Skeletal muscle tissue (tissue), 5 donors: Measurements from ENCODE around the gene PARP3. TPM values are rescaled to one million over a fixed set of nuclear protein-coding genes. Genes with fewer than 3 reads are reported as not detected.

Experiments
- H3K27ac ChIP-seq: one replicate; pipeline ENCODE4 v1.7.0; 2013; ENCODE audit warnings: mild to moderate bottlenecking, low read depth, low read length, inconsistent platforms
- H3K27me3 ChIP-seq, 3 donors: one replicate each; pipeline ENCODE4 v1.7.0; 2013; ENCODE audit warnings: low read length in 3 of 3; ENCODE audit not compliant: control insufficient read depth in 3 of 3, insufficient read depth in 3 of 3
- H3K36me3 ChIP-seq, 3 donors: one replicate each; pipeline ENCODE4 v1.7.0; 2013; ENCODE audit warnings: low read length in 3 of 3; ENCODE audit not compliant: control insufficient read depth in 3 of 3, insufficient read depth in 3 of 3
- H3K4me1 ChIP-seq, 3 donors: one replicate each; pipeline ENCODE4 v1.7.0; 2013; ENCODE audit warnings: low read length in 3 of 3, mild to moderate bottlenecking in 3 of 3; ENCODE audit not compliant: control insufficient read depth in 3 of 3, insufficient read depth in 3 of 3
- H3K4me3 ChIP-seq, 3 donors: one replicate each; pipeline ENCODE4 v1.7.0; 2013; ENCODE audit warnings: low read length in 3 of 3
- H3K9ac ChIP-seq, 3 donors: one replicate each; pipeline ENCODE4 v1.7.0; 2013; ENCODE audit warnings: low read length in 3 of 3, mild to moderate bottlenecking in 3 of 3, moderate library complexity in 2 of 3, low read depth in 1 of 3
- H3K9me3 ChIP-seq, 3 donors: one replicate each; pipeline ENCODE4 v1.7.0; 2013; ENCODE audit warnings: low read length in 3 of 3; ENCODE audit not compliant: control insufficient read depth in 3 of 3
- small RNA-seq: library from RNA; depleted of rRNA; stranded (forward); fragments of <200 nt; gene quantifications from one replicate; pipeline ENCODE3, GENCODE V24; 2014
- total RNA-seq: library from RNA; depleted of rRNA; stranded (reverse); fragments of >200 nt; gene quantifications from one replicate; pipeline ENCODE4 v1.2.3, GENCODE V29; 2014
- donor health status: Osteomylitis.

The PARP3 gene
- total RNA-seq, 1 donor from 2014 or later: 6.3 TPM

- Histone ChIP-seq H3K36me3 (peaks cover 18 to 24% (median 22%) of the 10 kb centered on the region in 3 donors), H3K4me3 (peak overlapping the region in 2 of 3 donors; percentile 86 to 96), H3K9me3 (no peaks in the 10 kb centered on the region), H3K9ac (peak overlapping the region; percentile 93 to 99 (median 98)), H3K27ac (no peak overlapping the region), H3K27me3 (no peaks in the 10 kb centered on the region), H3K4me1 (peaks cover 15 to 34% (median 25%) of the 10 kb centered on the region in 3 donors)
These were observed 52.4 kb downstream of the PARP3 start for GRCh38 chr3:51994530-51994929.

DNA sequence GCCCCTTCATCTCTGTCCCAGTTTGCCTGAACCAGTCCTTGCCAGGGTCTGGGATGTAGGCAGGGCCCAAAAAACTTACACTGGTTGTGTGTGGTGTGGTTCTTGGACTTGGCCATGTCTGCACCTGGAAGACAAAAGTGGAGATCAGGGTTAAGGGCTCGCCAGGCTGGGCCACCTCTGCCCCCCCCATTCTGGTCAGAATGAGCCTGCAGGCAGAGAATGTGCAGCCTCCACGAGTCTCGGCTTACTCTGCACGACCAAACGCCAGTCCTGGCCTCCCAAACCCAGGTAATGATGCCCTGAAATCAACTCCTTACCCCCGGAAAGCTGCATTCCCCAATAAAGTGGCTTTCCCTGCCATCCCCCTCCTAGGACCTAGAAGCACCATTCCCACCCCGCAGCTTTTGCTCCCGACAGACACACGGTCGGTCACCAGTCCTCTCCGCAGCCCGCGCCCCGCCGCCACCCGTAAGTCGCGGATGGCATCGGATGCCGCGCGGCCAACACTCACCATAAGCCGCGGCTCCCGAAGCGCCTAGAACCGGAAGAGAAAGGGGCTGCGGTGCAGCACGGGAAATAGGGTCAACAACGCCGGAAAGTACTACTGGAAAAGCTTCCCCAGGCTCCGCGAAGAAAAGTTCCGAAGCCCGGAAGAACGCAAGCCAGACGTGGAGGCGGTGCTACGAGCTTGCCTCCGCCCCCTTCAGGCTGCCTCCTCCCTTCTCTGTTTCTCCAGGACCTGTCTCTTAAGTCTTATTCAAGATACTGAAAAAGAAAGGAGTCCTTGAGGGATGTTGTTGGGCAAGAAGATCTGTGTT, 53.4 kb downstream of the PARP3 start, which contains the start of gene RPL29:
Gene RPL29 (minus strand): TSS at position 550 of the 818 bp plus-strand sequence. CDS start 434 bp downstream, at position 116.
- Histone ChIP-seq H3K36me3 (peaks cover 18 to 24% (median 22%) of the 10 kb centered on the region in 3 donors), H3K9me3 (no peaks in the 10 kb centered on the region), H3K9ac (peak within 1 kb of the TSS; percentile 93 to 99 (median 98)), H3K4me3 (peak within 1 kb of the TSS; percentile 86 to 96 (median 95)), H3K4me1 (peaks cover 15 to 34% (median 25%) of the 10 kb centered on the region in 3 donors), H3K27ac (peak within 1 kb of the TSS; percentile 82), H3K27me3 (no peaks in the 10 kb centered on the region)

DNA sequence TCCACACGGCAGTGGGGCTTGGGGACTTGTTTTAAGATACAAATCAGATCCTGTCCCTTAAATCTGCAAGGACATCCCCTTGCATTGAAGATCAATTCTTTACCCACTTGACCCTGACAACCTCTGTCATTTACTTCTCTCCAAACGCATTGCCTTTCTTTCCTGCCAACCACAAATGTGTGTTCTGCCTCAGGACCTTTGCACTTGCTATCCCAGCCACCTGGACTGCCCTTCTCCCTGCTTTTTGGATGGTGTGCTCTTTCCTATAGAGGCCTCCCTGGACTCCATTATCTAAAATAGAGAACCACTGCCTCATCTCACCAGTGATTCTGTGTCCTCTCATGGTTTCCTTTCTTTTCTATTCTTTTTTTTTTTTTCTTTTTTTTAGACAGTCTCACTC, 55.0 kb downstream of the PARP3 start:
- Histone ChIP-seq H3K9me3 (no peaks in the 10 kb centered on the region), H3K27ac (no peak overlapping the region), H3K27me3 (no peaks in the 10 kb centered on the region), H3K4me1 (peaks cover 17 to 36% (median 27%) of the 10 kb centered on the region in 3 donors), H3K9ac (no peak overlapping the region), H3K36me3 (peaks cover 16 to 21% (median 18%) of the 10 kb centered on the region in 3 donors), H3K4me3 (no peak overlapping the region)

DNA sequence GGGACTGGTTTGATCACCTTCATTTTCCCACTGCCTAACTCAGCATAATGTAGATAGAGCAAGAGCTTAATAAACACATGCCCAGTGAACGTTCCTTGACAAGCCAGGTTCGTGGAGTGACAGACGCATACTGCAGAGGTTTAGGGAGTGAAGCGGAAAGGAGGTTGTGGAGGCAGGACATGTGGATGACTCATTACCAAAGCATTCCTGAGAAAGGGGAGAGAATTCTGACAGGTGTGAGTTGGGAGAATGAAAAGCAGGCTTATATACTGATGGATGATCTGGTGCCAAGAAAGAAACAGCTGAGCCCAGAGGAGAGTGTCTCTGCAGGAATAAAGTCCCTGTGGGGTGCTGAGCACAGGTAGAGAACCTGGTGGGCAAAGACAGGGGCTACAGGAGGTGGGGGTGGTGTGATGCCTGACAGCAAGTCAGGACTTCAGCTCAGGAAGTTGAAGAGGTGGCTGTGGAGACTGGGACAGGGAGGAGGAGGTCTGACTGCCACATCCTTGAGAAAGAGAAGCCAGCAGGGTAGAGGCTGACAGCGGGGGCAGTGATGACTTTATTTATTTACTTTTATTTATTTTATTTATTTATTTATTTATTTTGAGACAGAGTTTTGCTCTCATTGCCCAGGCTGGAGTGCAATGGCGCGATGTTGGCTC, 55.9 kb downstream of the PARP3 start:
- Histone ChIP-seq H3K4me3 (no peak overlapping the region), H3K36me3 (peaks cover 10 to 14% (median 13%) of the 10 kb centered on the region in 3 donors), H3K9ac (no peak overlapping the region), H3K27ac (no peak overlapping the region), H3K9me3 (no peaks in the 10 kb centered on the region), H3K27me3 (no peaks in the 10 kb centered on the region), H3K4me1 (peaks cover 16 to 30% (median 21%) of the 10 kb centered on the region in 3 donors)

Small RNA genes within 50 kb of the gene (small RNA-seq; reads per million reads assigned to genes)
- not detected for gene AC115284.1

Other genes with a start within 250 kb of the PARP3 start
- gene GRM2, start 235.3 kb upstream of the PARP3 start, total RNA-seq: not detected
- not detected for gene IQCF6, start 163.1 kb upstream of the PARP3 start, total RNA-seq
- gene IQCF2, start 80.7 kb upstream of the PARP3 start, total RNA-seq: not detected
- gene IQCF5, start 66.8 kb upstream of the PARP3 start, total RNA-seq: not detected
- not detected for gene IQCF1, start 39.0 kb upstream of the PARP3 start, total RNA-seq
- 14.6 TPM for gene RRP9, start 459 bp upstream of the PARP3 start, total RNA-seq
- gene GPR62, start 13.0 kb downstream of the PARP3 start, total RNA-seq: 0.52 TPM
- gene PCBP4, start 25.1 kb downstream of the PARP3 start, total RNA-seq: 33.4 TPM
- gene ABHD14B, start 31.7 kb downstream of the PARP3 start, total RNA-seq: 7.8 TPM
- 8.9 TPM for gene ABHD14A, start 32.7 kb downstream of the PARP3 start, total RNA-seq
- 14.6 TPM for gene ACY1, start 41.2 kb downstream of the PARP3 start, total RNA-seq
- gene RPL29, start 53.5 kb downstream of the PARP3 start, total RNA-seq: 1,532 TPM
- 5.2 TPM for gene DUSP7, start 114.2 kb downstream of the PARP3 start, total RNA-seq
- gene POC1A, start 212.1 kb downstream of the PARP3 start, total RNA-seq: 2.6 TPM